Activated CD4-positive, alpha-beta memory T cell treated with anti-CD3 and anti-CD28 coated beads for 36 hours (primary cell): ENCODE data around the gene B3GALT2. TPM values are rescaled to one million over a fixed set of nuclear protein-coding genes. Genes with fewer than 3 reads are reported as not detected.
"Not testable (repeated sequence)": the region's sequence is repeated elsewhere in the genome, so short reads cannot be mapped to it uniquely, and the experiment has no call there.

Source experiments
- CTCF ChIA-PET: fragments of 350-600 bp; sonication (Branson Sonifier 250); formaldehyde crosslinking; loops from one replicate; lab custom pipeline; 2021; ENCODE audit warnings: antibody characterized with exemption, inconsistent platforms; lab: Charles Lee
- POLR2A ChIA-PET: fragments of 350-600 bp; sonication (Branson Sonifier 250); formaldehyde crosslinking; loops from one replicate; lab custom pipeline; 2021; ENCODE audit warnings: antibody characterized with exemption; lab: Charles Lee
- DNase-seq: peaks from one replicate; pipeline ENCODE4 v3.0.0-alpha.2; 2020
- H3K27ac Mint-ChIP-seq: one replicate; pipeline ENCODE4 v1.8.0; 2021; ENCODE audit warnings: mixed read lengths
- H3K27me3 Mint-ChIP-seq: one replicate; pipeline ENCODE4 v1.8.0; 2021; ENCODE audit warnings: mixed read lengths
- H3K36me3 Mint-ChIP-seq: one replicate; pipeline ENCODE4 v1.8.0; 2021; ENCODE audit warnings: mixed read lengths
- H3K4me1 Mint-ChIP-seq: one replicate; pipeline ENCODE4 v1.8.0; 2021; ENCODE audit warnings: low read depth, mixed read lengths
- H3K4me3 Mint-ChIP-seq: one replicate; pipeline ENCODE4 v1.8.0; 2021; ENCODE audit warnings: mild to moderate bottlenecking, mixed read lengths
- H3K9me3 Mint-ChIP-seq: one replicate; pipeline ENCODE4 v1.8.0; 2021; ENCODE audit warnings: mixed read lengths
- intact Hi-C: fragments of 100-400 bp; cut with micrococcal nuclease; formaldehyde crosslinking; loops from one replicate; pipeline ENCODE4 v1.15.1; 2023
- total RNA-seq, 2 experiments: library from RNA; stranded (reverse); gene quantifications; one replicate each; pipeline ENCODE4 v1.2.3, GENCODE V29; 2021

Gene B3GALT2
- under 1 TPM; 0.07 to 0.14 TPM for total RNA-seq

GRCh38 chr1:193185901-193186731 lies at the start of gene B3GALT2:
TSS of gene B3GALT2 (minus strand) at chr1:193186613. CDS start at chr1:193181562, 5,051 bp downstream.
- intact Hi-C loops = loop anchor here (10.0 kb wide), 1 partner anchor 269 kb away; no protein-coding TSS in a partner anchor
- Mint-ChIP-seq H3K9me3 (no peaks in the 10 kb centered on the region), H3K4me3 (peak within 1 kb of the TSS; percentile 69), H3K27ac (peak within 1 kb of the TSS; percentile 57), H3K4me1 (peaks cover 55% of the 10 kb centered on the region), H3K36me3 (no peaks in the 10 kb centered on the region), H3K27me3 (no peaks in the 10 kb centered on the region)
- ChIA-PET CTCF (interaction anchor here (0.6 to 1.4 kb wide), 4 partner anchors 19 to 1109 kb away, joined by 3 to 7 read pairs (median 4); no protein-coding TSS in a partner anchor), POLR2A (no interaction called here)
- DNase-seq = peak; percentile 14

- H3K27ac Mint-ChIP-seq = no peak overlapping the region
- CTCF ChIA-PET = no interaction called here
- intact Hi-C loops = no loop called here
- H3K27me3 Mint-ChIP-seq = no peaks in the 10 kb centered on the region
- no peaks in the 10 kb centered on the region for H3K9me3 Mint-ChIP-seq
- H3K4me3 Mint-ChIP-seq = no peak overlapping the region
- H3K4me1 Mint-ChIP-seq = peaks cover 11% of the 10 kb centered on the region
- peaks cover 29% of the 10 kb centered on the region for H3K36me3 Mint-ChIP-seq
- POLR2A ChIA-PET = no interaction called here
- DNase-seq = no peak
Measured at GRCh38 chr1:193234530-193234929, 48.1 kb upstream of the B3GALT2 start.

GRCh38 chr1:193231146-193231545 lies 44.7 kb upstream of the B3GALT2 start:
- H3K9me3 Mint-ChIP-seq, intact Hi-C loops: not testable (repeated sequence)

GRCh38 chr1:193229136-193229535 lies 42.7 kb upstream of the B3GALT2 start:
- no peak for DNase-seq
- Mint-ChIP-seq H3K36me3 (peaks cover 25% of the 10 kb centered on the region), H3K4me1 (peaks cover 10% of the 10 kb centered on the region), H3K4me3 (no peak overlapping the region), H3K27ac (no peak overlapping the region), H3K9me3 (no peaks in the 10 kb centered on the region), H3K27me3 (no peaks in the 10 kb centered on the region)
- POLR2A ChIA-PET = no interaction called here
- intact Hi-C loops = no loop called here
- CTCF ChIA-PET = no interaction called here

More at GRCh38 chr1:193231146-193231545, 44.7 kb upstream of the B3GALT2 start:
- H3K27ac Mint-ChIP-seq, H3K4me1 Mint-ChIP-seq, CTCF ChIA-PET, DNase-seq, H3K4me3 Mint-ChIP-seq, POLR2A ChIA-PET, H3K27me3 Mint-ChIP-seq: not testable (repeated sequence)
- peaks cover 20% of the 10 kb centered on the region for H3K36me3 Mint-ChIP-seq

- Mint-ChIP-seq H3K4me1 (peaks cover 10% of the 10 kb centered on the region), H3K27ac (no peak overlapping the region), H3K9me3 (no peaks in the 10 kb centered on the region), H3K4me3 (no peak overlapping the region), H3K36me3 (peaks cover 44% of the 10 kb centered on the region), H3K27me3 (no peaks in the 10 kb centered on the region)
- intact Hi-C loops = no loop called here
- ChIA-PET CTCF (no interaction called here), POLR2A (no interaction called here)
- DNase-seq = no peak
Measured at GRCh38 chr1:193222056-193222615, 35.7 kb upstream of the B3GALT2 start.

- CTCF ChIA-PET = no interaction called here
- no peaks in the 10 kb centered on the region for H3K27me3 Mint-ChIP-seq
Measured at GRCh38 chr1:193221651-193222050, 35.2 kb upstream of the B3GALT2 start.

GRCh38 chr1:193219391-193219790 lies 33.0 kb upstream of the B3GALT2 start:
- H3K27me3 Mint-ChIP-seq = no peaks in the 10 kb centered on the region
- peaks cover 41% of the 10 kb centered on the region for H3K36me3 Mint-ChIP-seq
- H3K27ac Mint-ChIP-seq = no peak overlapping the region
- no peak overlapping the region for H3K4me3 Mint-ChIP-seq
- POLR2A ChIA-PET = no interaction called here
- CTCF ChIA-PET = no interaction called here
- no peaks in the 10 kb centered on the region for H3K4me1 Mint-ChIP-seq
- DNase-seq = no peak
- intact Hi-C loops = no loop called here
- no peaks in the 10 kb centered on the region for H3K9me3 Mint-ChIP-seq

More at GRCh38 chr1:193221651-193222050, 35.2 kb upstream of the B3GALT2 start:
- Mint-ChIP-seq H3K9me3 (no peaks in the 10 kb centered on the region), H3K4me3 (no peak overlapping the region), H3K27ac (no peak overlapping the region), H3K4me1 (peaks cover 10% of the 10 kb centered on the region), H3K36me3 (peaks cover 46% of the 10 kb centered on the region)
- intact Hi-C loops = no loop called here
- POLR2A ChIA-PET = no interaction called here
- no peak for DNase-seq

- no peak for DNase-seq
- H3K36me3 Mint-ChIP-seq = peaks cover 51% of the 10 kb centered on the region
- H3K9me3 Mint-ChIP-seq = no peaks in the 10 kb centered on the region
- no peaks in the 10 kb centered on the region for H3K4me1 Mint-ChIP-seq
- H3K27ac Mint-ChIP-seq = no peak overlapping the region
- POLR2A ChIA-PET = no interaction called here
- CTCF ChIA-PET = no interaction called here
- no peak overlapping the region for H3K4me3 Mint-ChIP-seq
- intact Hi-C loops = no loop called here
- H3K27me3 Mint-ChIP-seq = no peaks in the 10 kb centered on the region
Measured at GRCh38 chr1:193216920-193217319, 30.5 kb upstream of the B3GALT2 start.

GRCh38 chr1:193213998-193214397 lies 27.6 kb upstream of the B3GALT2 start:
- Mint-ChIP-seq H3K4me1 (peaks cover 15% of the 10 kb centered on the region), H3K4me3 (no peak overlapping the region), H3K27ac (no peak overlapping the region), H3K9me3 (no peaks in the 10 kb centered on the region), H3K27me3 (no peaks in the 10 kb centered on the region), H3K36me3 (peaks cover 52% of the 10 kb centered on the region)
- intact Hi-C loops = no loop called here
- no peak for DNase-seq
- POLR2A ChIA-PET = no interaction called here
- CTCF ChIA-PET = no interaction called here

- peaks cover 17% of the 10 kb centered on the region for H3K4me1 Mint-ChIP-seq
- H3K27me3 Mint-ChIP-seq = no peaks in the 10 kb centered on the region
- H3K4me3 Mint-ChIP-seq = no peak overlapping the region
- ChIA-PET POLR2A (no interaction called here), CTCF (no interaction called here)
- H3K36me3 Mint-ChIP-seq = peaks cover 52% of the 10 kb centered on the region
- no peak overlapping the region for H3K27ac Mint-ChIP-seq
- peaks cover 8% of the 10 kb centered on the region for H3K9me3 Mint-ChIP-seq
- DNase-seq = no peak
- intact Hi-C loops = no loop called here
Measured at GRCh38 chr1:193212637-193213036, 26.2 kb upstream of the B3GALT2 start.

- intact Hi-C loops = no loop called here
Measured at GRCh38 chr1:193211539-193211938, 25.1 kb upstream of the B3GALT2 start.

GRCh38 chr1:193210996-193211395 lies 24.6 kb upstream of the B3GALT2 start:
- POLR2A ChIA-PET = no interaction called here
- no peaks in the 10 kb centered on the region for H3K27me3 Mint-ChIP-seq
- no peak overlapping the region for H3K27ac Mint-ChIP-seq
- CTCF ChIA-PET = no interaction called here
- peaks cover 24% of the 10 kb centered on the region for H3K9me3 Mint-ChIP-seq
- peaks cover 17% of the 10 kb centered on the region for H3K4me1 Mint-ChIP-seq
- peaks cover 56% of the 10 kb centered on the region for H3K36me3 Mint-ChIP-seq
- intact Hi-C loops = no loop called here
- no peak for DNase-seq
- no peak overlapping the region for H3K4me3 Mint-ChIP-seq

More at GRCh38 chr1:193211539-193211938, 25.1 kb upstream of the B3GALT2 start:
- no peaks in the 10 kb centered on the region for H3K27me3 Mint-ChIP-seq
- POLR2A ChIA-PET = no interaction called here
- peaks cover 17% of the 10 kb centered on the region for H3K4me1 Mint-ChIP-seq
- H3K9me3 Mint-ChIP-seq = peaks cover 19% of the 10 kb centered on the region
- no peak overlapping the region for H3K27ac Mint-ChIP-seq
- peaks cover 56% of the 10 kb centered on the region for H3K36me3 Mint-ChIP-seq
- no peak overlapping the region for H3K4me3 Mint-ChIP-seq
- DNase-seq = no peak
- CTCF ChIA-PET = no interaction called here
